Caco-2 (cell line): ENCODE data around the gene BCL2. TPM values are rescaled to one million over a fixed set of nuclear protein-coding genes. Genes with fewer than 3 reads are reported as not detected.

Experiments
- BruUV-seq: library from RNA; stranded (reverse); fragments of 400-500 nt; replicated peaks from 2 replicates; lab custom pipeline; 2021; lab: Mats Ljungman, UMichigan
- CTCF ChIA-PET: fragments of 300-600 bp; sonication (Branson Sonifier 250); formaldehyde crosslinking; loops from one replicate; lab custom pipeline; 2022; ENCODE audit warnings: antibody characterized with exemption; lab: Charles Lee
- POLR2A ChIA-PET: fragments of 300-600 bp; sonication (Branson Sonifier 250); formaldehyde crosslinking; loops from one replicate; lab custom pipeline; 2022; ENCODE audit warnings: antibody characterized with exemption; lab: Charles Lee
- DNase-seq, 2 experiments: peaks; one replicate each; pipeline versions ENCODE4 v3.0.0 to v3.0.0-alpha.2; 2020 to 2022
- H3K27me3 ChIP-seq: replicated peaks from 2 replicates; pipeline ENCODE4 v1.6.0; 2011; ENCODE audit warnings: low read length; ENCODE audit not compliant: control insufficient read depth, insufficient read depth
- H3K36me3 ChIP-seq: 2 replicates; pipeline ENCODE4 v1.5.1; 2011; ENCODE audit warnings: low read length; ENCODE audit not compliant: control insufficient read depth, insufficient read depth
- H3K4me1 ChIP-seq: fragments of 250-450 bp; sonication (Bioruptor Pico); 2 replicates; pipeline ENCODE4 v1.5.1; 2020; ENCODE audit warnings: mild to moderate bottlenecking
- H3K4me3 ChIP-seq: 2 replicates; pipeline ENCODE4 v1.5.1; 2011; ENCODE audit warnings: low read depth, mild to moderate bottlenecking, control low read depth, low read length
- H3K9me3 ChIP-seq: fragments of 250-450 bp; sonication (Bioruptor Pico); 2 replicates; pipeline ENCODE4 v1.5.1; 2020; ENCODE audit warnings: mild to moderate bottlenecking, moderate library complexity
- H3K27ac Mint-ChIP-seq: one replicate; pipeline ENCODE4 v1.8.0; 2022; ENCODE audit warnings: mixed read lengths; ENCODE audit not compliant: unreplicated experiment
- H3K27me3 Mint-ChIP-seq: one replicate; pipeline ENCODE4 v1.8.0; 2022; ENCODE audit warnings: mixed read lengths; ENCODE audit not compliant: insufficient read depth, unreplicated experiment
- H3K36me3 Mint-ChIP-seq: one replicate; pipeline ENCODE4 v1.8.0; 2022; ENCODE audit warnings: mild to moderate bottlenecking, mixed read lengths; ENCODE audit not compliant: insufficient read depth, unreplicated experiment
- H3K4me1 Mint-ChIP-seq: one replicate; pipeline ENCODE4 v1.8.0; 2022; ENCODE audit warnings: low read depth, mixed read lengths; ENCODE audit not compliant: unreplicated experiment
- H3K4me3 Mint-ChIP-seq: one replicate; pipeline ENCODE4 v1.8.0; 2022; ENCODE audit warnings: mild to moderate bottlenecking, moderate library complexity, mixed read lengths; ENCODE audit not compliant: unreplicated experiment
- H3K9me3 Mint-ChIP-seq: one replicate; pipeline ENCODE4 v1.8.0; 2022; ENCODE audit warnings: mixed read lengths; ENCODE audit not compliant: unreplicated experiment
- intact Hi-C: fragments of 100-400 bp; cut with micrococcal nuclease; formaldehyde crosslinking; loops from one replicate; pipeline ENCODE4 v1.10.0; 2022; ENCODE audit not compliant: unreplicated experiment
- total RNA-seq: library from RNA; stranded (reverse); gene quantifications from 2 replicates; pipeline ENCODE4 v1.2.3, GENCODE V29; 2022
- TF ChIP-seq, protein P1 (sequence below), 2 experiments: fragments of 200-600 bp in 1 of 2; IDR thresholded peaks; 1 replicate in 1 of 2; 2 replicates in 1 of 2; pipeline versions ENCODE4 v1.5.1 to v1.8.0; 2011 to 2022; ENCODE audit warnings: antibody characterized with exemption in 1 of 2, control low read depth in 1 of 2, inconsistent platforms in 1 of 2, low read depth in 1 of 2, low read length in 1 of 2, mild to moderate bottlenecking in 1 of 2, moderate library complexity in 1 of 2; ENCODE audit not compliant: insufficient read depth in 1 of 2, severe bottlenecking in 1 of 2, unreplicated experiment in 1 of 2

BCL2 gene
- total RNA-seq, 1 experiment from 2014 or later: 6.5 TPM

DNA sequence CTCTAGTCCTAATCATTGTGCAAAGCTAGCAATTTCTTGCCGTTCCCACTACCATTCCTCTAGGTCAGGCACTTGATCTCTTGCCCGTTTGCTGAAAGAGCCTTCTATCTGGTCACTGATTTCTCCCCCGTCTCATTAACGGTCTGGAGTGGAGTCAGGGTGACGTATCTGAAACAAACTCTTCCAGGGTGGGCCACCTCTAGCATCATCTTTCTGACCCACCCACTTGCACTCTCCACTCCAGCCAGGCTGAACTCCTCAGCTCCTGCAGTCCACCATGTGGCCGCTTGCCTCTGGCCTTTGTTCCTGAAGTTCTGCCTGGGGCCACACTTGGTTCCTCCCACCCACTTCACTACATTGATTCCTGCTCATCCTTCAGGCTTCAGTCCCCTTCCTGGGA lies 13.3 kb downstream of the BCL2 start:
- H3K4me3 Mint-ChIP-seq: no peak overlapping the region
- H3K36me3 ChIP-seq: no peaks in the 10 kb centered on the region
- H3K27ac Mint-ChIP-seq: no peak overlapping the region
- BruUV-seq: no TSS peak
- H3K27me3 Mint-ChIP-seq: no peaks in the 10 kb centered on the region
- DNase-seq: no peak
- H3K4me1 Mint-ChIP-seq: no peaks in the 10 kb centered on the region
- intact Hi-C loops: no loop called here
- POLR2A ChIA-PET: no interaction called here
- H3K36me3 Mint-ChIP-seq: no peaks in the 10 kb centered on the region
- H3K9me3 ChIP-seq: no peaks in the 10 kb centered on the region
- no peaks in the 10 kb centered on the region for H3K9me3 Mint-ChIP-seq
- CTCF ChIA-PET: no interaction called here
- no peaks in the 10 kb centered on the region for H3K4me1 ChIP-seq
- H3K4me3 ChIP-seq: no peak overlapping the region
- TF ChIP-seq, protein P1, sequence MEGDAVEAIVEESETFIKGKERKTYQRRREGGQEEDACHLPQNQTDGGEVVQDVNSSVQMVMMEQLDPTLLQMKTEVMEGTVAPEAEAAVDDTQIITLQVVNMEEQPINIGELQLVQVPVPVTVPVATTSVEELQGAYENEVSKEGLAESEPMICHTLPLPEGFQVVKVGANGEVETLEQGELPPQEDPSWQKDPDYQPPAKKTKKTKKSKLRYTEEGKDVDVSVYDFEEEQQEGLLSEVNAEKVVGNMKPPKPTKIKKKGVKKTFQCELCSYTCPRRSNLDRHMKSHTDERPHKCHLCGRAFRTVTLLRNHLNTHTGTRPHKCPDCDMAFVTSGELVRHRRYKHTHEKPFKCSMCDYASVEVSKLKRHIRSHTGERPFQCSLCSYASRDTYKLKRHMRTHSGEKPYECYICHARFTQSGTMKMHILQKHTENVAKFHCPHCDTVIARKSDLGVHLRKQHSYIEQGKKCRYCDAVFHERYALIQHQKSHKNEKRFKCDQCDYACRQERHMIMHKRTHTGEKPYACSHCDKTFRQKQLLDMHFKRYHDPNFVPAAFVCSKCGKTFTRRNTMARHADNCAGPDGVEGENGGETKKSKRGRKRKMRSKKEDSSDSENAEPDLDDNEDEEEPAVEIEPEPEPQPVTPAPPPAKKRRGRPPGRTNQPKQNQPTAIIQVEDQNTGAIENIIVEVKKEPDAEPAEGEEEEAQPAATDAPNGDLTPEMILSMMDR (IDR thresholded peaks at IDR 0.05; ENCODE audit: insufficient read depth in 1 of 2, low read depth in 1 of 2, low read length in 1 of 2, severe bottlenecking in 1 of 2, unreplicated experiment in 1 of 2): no peak
- H3K27me3 ChIP-seq: no peaks in the 10 kb centered on the region

DNA sequence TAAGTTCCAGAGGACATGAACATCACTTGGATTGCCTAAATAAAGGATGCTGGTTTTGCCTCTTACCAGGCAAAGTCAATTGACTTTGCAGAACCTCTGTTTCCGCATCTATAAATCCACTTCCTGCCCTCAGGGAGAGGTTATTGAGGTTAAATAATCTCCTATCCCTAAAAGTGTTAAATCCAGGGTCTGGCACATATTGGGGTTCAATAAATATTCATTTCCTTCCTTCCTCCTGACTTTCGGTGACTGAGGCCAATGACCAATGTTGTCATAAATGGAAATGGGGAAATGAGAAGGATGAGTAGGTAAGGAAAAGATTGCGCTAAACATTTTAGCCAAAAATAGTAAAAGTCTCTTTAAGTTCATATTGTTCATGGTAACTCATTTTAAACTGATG lies 16.0 kb downstream of the BCL2 start:
- BruUV-seq: no TSS peak
- H3K4me3 ChIP-seq: no peak overlapping the region
- no peak for DNase-seq
- ChIA-PET POLR2A (no interaction called here), CTCF (no interaction called here)
- no peak overlapping the region for H3K27ac Mint-ChIP-seq
- intact Hi-C loops: no loop called here
- no peaks in the 10 kb centered on the region for H3K4me1 Mint-ChIP-seq
- no peaks in the 10 kb centered on the region for H3K27me3 ChIP-seq
- H3K36me3 Mint-ChIP-seq: no peaks in the 10 kb centered on the region
- no peaks in the 10 kb centered on the region for H3K36me3 ChIP-seq
- TF ChIP-seq, protein P1 (IDR thresholded peaks at IDR 0.05; ENCODE audit: insufficient read depth in 1 of 2, low read depth in 1 of 2, low read length in 1 of 2, severe bottlenecking in 1 of 2, unreplicated experiment in 1 of 2): no peak
- no peaks in the 10 kb centered on the region for H3K27me3 Mint-ChIP-seq
- no peaks in the 10 kb centered on the region for H3K4me1 ChIP-seq
- H3K9me3 Mint-ChIP-seq: no peaks in the 10 kb centered on the region
- no peak overlapping the region for H3K4me3 Mint-ChIP-seq
- no peaks in the 10 kb centered on the region for H3K9me3 ChIP-seq

DNA sequence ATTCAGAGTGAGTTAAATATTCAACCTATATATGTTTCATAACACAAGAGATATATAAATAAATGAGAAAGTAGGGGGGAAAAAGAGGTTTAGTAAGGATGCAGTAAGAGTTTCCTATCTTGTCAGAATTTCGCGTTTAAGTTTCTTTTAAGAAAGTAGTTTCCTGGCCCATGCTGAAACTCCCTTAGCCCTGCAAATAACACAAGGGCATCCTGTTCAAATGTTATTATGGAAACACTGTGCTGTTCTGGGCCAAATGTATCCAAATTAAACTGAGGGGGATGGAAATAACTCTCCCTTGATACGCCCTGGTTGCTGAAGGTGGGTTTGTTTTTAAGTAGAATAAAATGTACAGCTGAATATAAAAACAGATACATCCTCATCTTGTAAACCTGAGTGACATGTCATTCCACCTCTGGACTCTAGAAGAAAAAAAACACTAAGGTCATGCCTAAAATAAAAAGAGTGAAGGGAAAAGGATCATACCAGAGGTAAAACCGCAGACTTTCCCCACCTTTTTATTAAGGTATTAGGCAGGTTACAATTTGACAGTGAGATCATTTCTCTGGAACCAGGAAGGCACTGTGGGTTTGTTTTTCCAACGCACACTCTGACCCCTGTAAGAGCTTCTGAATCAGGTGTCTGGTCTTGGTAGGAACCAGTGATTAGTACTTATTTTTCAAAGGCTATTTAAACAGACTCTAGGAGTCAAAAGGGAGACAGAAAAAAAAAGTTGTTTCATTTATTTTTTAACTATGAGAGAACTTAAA lies 16.7 kb downstream of the BCL2 start:
- H3K9me3 ChIP-seq: no peaks in the 10 kb centered on the region
- H3K36me3 ChIP-seq: no peaks in the 10 kb centered on the region
- no TSS peak for BruUV-seq
- no peak overlapping the region for H3K4me3 ChIP-seq
- DNase-seq: no peak
- no peaks in the 10 kb centered on the region for H3K4me1 Mint-ChIP-seq
- no peak overlapping the region for H3K4me3 Mint-ChIP-seq
- no peaks in the 10 kb centered on the region for H3K9me3 Mint-ChIP-seq
- POLR2A ChIA-PET: no interaction called here
- no peaks in the 10 kb centered on the region for H3K27me3 ChIP-seq
- TF ChIP-seq, protein P1 (IDR thresholded peaks at IDR 0.05; ENCODE audit: insufficient read depth in 1 of 2, low read depth in 1 of 2, low read length in 1 of 2, severe bottlenecking in 1 of 2, unreplicated experiment in 1 of 2): no peak
- intact Hi-C loops: no loop called here
- no peak overlapping the region for H3K27ac Mint-ChIP-seq
- CTCF ChIA-PET: no interaction called here
- H3K36me3 Mint-ChIP-seq: no peaks in the 10 kb centered on the region
- H3K27me3 Mint-ChIP-seq: no peaks in the 10 kb centered on the region
- no peaks in the 10 kb centered on the region for H3K4me1 ChIP-seq
